Brain microvascular endothelial cell (primary cell): Measurements from ENCODE around the gene VMP1.
A peak's percentile ranks its signal among the peaks of the same experiment; 100 is the strongest.

Experiments
- DNase-seq: peaks from one replicate; pipeline ENCODE4 v3.0.0-alpha.2; 2020
- H3K27ac ChIP-seq: fragments of 250-450 bp; sonication (Bioruptor Pico); 2 replicates; pipeline ENCODE4 v1.5.1; 2020; ENCODE audit warnings: mild to moderate bottlenecking, moderate library complexity
- H3K27me3 ChIP-seq: fragments of 250-450 bp; sonication (Bioruptor Pico); replicated peaks from 2 replicates; pipeline ENCODE4 v1.5.1; 2020; ENCODE audit warnings: mild to moderate bottlenecking
- H3K36me3 ChIP-seq: fragments of 250-450 bp; sonication (Bioruptor Pico); replicated peaks from 2 replicates; pipeline ENCODE4 v1.5.1; 2020; ENCODE audit warnings: mild to moderate bottlenecking
- H3K4me3 ChIP-seq: 2 replicates; pipeline ENCODE4 v1.5.1; 2011; ENCODE audit warnings: low read depth, mild to moderate bottlenecking, control low read depth, low read length, moderate library complexity
- in situ Hi-C: cut with HindIII; loops from 2 replicates; pipeline ENCODE4 v1.10.0; 2017; ENCODE audit warnings: low sequenced_read_pairs, low pct_ligation_motif_present
- TF ChIP-seq, protein P1 (sequence below): IDR thresholded peaks from 2 replicates; pipeline ENCODE4 v1.5.1; 2011; ENCODE audit warnings: low read depth, mild to moderate bottlenecking, moderate library complexity, low read length, control low read depth, inconsistent platforms; ENCODE audit errors: missing control alignments

VMP1 gene

DNA sequence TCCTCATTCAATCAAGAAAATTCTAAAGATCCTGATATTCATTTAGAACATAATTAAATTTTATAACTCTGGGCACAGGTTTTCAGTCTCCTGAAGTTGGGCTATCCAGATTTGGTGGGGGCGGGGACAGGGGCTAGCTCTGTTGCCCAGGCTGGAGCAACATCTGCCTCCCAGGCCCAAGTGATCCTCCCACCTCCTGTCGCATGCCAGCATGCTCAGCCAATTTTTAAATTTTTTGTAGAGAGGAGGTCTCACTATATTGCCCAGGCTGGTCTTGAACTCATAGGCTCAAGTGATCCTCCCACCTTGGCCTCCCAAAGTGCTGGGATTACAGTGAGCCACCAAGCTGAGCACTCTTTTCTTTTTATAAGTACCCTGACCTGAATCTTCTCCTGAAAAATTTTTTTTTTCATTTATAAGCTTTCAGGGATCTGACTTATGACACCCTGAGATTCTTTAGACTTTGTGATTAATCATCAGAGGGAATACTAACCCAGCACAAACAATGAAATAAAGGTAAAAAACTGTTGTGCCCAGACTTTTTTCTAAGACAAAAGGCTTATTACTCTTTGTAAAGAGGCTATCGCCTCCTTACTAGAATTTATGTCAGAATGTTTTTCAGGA, 122.7 kb downstream of the VMP1 start:
- peak overlapping the region; percentile 99 for H3K27ac ChIP-seq
- H3K27me3 ChIP-seq = no peaks in the 10 kb centered on the region
- peak; percentile 63 for DNase-seq
- H3K36me3 ChIP-seq = no peaks in the 10 kb centered on the region
- H3K4me3 ChIP-seq = no peak overlapping the region
- in situ Hi-C loops = no loop called here
- TF ChIP-seq, protein P1, sequence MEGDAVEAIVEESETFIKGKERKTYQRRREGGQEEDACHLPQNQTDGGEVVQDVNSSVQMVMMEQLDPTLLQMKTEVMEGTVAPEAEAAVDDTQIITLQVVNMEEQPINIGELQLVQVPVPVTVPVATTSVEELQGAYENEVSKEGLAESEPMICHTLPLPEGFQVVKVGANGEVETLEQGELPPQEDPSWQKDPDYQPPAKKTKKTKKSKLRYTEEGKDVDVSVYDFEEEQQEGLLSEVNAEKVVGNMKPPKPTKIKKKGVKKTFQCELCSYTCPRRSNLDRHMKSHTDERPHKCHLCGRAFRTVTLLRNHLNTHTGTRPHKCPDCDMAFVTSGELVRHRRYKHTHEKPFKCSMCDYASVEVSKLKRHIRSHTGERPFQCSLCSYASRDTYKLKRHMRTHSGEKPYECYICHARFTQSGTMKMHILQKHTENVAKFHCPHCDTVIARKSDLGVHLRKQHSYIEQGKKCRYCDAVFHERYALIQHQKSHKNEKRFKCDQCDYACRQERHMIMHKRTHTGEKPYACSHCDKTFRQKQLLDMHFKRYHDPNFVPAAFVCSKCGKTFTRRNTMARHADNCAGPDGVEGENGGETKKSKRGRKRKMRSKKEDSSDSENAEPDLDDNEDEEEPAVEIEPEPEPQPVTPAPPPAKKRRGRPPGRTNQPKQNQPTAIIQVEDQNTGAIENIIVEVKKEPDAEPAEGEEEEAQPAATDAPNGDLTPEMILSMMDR = no peak

GRCh38 chr17:59830846-59831486, 123.5 kb downstream of the VMP1 start:
- Histone ChIP-seq H3K27me3 (no peaks in the 10 kb centered on the region), H3K27ac (peak overlapping the region; percentile 99), H3K4me3 (no peak overlapping the region), H3K36me3 (no peaks in the 10 kb centered on the region)
- in situ Hi-C loops = no loop called here
- no peak for DNase-seq
- TF ChIP-seq, protein P1 = no peak

DNA sequence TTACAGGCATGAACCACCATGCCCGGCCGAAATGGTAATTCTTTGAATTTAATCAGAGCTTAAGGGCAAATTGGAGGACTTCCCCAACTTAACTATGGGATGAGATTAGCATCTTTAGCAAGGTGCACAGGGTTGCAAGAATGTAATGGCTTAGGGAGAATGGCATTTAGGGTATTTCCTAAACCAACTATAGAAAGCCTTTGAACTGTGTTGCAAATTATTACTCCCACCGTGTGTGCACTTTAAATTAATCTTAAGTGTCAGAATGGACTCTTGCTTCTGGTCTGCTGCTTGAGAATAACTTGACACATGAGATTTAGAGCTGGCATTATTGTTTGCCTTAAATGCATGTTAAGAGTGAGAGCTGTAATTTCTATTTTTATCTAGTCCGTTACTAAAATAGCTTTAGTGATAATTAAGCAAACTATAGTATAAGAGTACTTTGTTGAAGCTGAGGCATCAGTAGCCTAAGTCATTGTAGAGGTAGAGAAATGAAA, 125.5 kb downstream of the VMP1 start:
- peak overlapping the region; percentile 14 for H3K27ac ChIP-seq
- DNase-seq = no peak

DNA sequence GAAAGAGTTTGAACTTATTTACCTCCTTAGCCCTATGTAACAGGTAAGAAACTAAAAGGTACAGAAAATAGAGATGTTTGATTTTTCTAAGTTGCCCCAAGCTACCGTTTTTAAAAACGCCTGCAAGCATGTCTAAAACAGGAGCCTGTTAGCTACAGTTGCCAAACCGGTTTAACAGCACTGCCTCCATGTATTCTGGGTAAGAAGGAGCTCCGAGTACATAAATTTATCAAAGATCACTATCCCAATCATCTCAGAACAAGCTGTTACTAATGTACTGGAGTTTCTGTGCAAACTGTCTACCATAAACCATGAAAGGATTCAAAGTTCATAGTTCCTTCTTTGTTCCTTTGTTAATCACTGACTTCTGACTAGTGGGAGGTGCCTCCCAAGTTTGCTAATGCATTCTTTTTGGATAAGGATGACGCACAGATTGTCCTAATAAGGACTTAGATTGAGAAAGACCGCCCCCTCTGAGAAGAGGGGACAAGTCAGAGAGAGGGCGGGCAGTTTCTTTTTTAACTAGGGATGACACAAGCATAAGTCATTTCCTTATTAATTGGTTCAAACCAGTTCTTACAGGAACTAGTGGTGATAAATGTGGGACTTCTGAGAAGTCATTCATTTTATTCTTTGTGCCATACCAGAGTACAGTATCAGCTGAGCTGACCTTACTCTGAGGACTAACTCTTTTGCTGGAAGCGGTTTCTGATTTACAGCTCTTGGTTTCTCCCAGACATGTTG, 130.0 kb downstream of the VMP1 start:
- Histone ChIP-seq H3K4me3 (peak overlapping the region; percentile 76), H3K36me3 (peaks cover 44% of the 10 kb centered on the region), H3K27ac (peak overlapping the region; percentile 99), H3K27me3 (no peaks in the 10 kb centered on the region)
- TF ChIP-seq, protein P1 = no peak
- DNase-seq = peak; percentile 99
- in situ Hi-C loops = no loop called here

More for the DNA sequence above, 125.5 kb downstream of the VMP1 start:
- H3K27me3 ChIP-seq = no peaks in the 10 kb centered on the region
- in situ Hi-C loops = no loop called here
- H3K4me3 ChIP-seq = no peak overlapping the region
- H3K36me3 ChIP-seq = peaks cover 1% of the 10 kb centered on the region
- TF ChIP-seq, protein P1 = no peak

- peak; percentile 40 for DNase-seq
- H3K27ac ChIP-seq = peak overlapping the region; percentile 99
- in situ Hi-C loops = no loop called here
- H3K36me3 ChIP-seq = peaks cover 44% of the 10 kb centered on the region
- TF ChIP-seq, protein P1 = no peak
- no peaks in the 10 kb centered on the region for H3K27me3 ChIP-seq
- peak overlapping the region; percentile 76 for H3K4me3 ChIP-seq
These were observed 130.8 kb downstream of the VMP1 start for GRCh38 chr17:59838052-59838916.
